GM23338 (cell line): ENCODE data around the gene NKAIN2. TPM values are rescaled to one million over a fixed set of nuclear protein-coding genes. Genes with fewer than 3 reads are reported as not detected.

Experiments
- ATAC-seq: fragments of 200-7000 bp; cut with Tn5 transposase; 3 replicates; pipeline ENCODE4 v1.9.1; 2020
- DNase-seq: peaks from one replicate; pipeline ENCODE4 v3.0.0-alpha.2; 2015; ENCODE audit warnings: low spot score
- H2AFZ ChIP-seq: fragments of 200-600 bp; sonication (generic); 2 replicates; pipeline ENCODE4 v1.8.0; 2016; ENCODE audit warnings: antibody characterized with exemption, mild to moderate bottlenecking, moderate library complexity
- H3F3A ChIP-seq: fragments of 200-600 bp; sonication (generic); replicated peaks from 2 replicates; pipeline ENCODE4 v1.8.0; 2017; ENCODE audit warnings: antibody characterized with exemption, mixed run types, low read depth
- H3K27ac ChIP-seq: fragments of 200-600 bp; sonication (generic); 2 replicates; pipeline ENCODE4 v1.6.1; 2016; ENCODE audit warnings: low read depth
- H3K27me3 ChIP-seq: fragments of 200-600 bp; sonication (generic); 2 replicates; pipeline ENCODE4 v1.8.0; 2016; ENCODE audit warnings: mild to moderate bottlenecking, mixed run types, moderate library complexity; ENCODE audit not compliant: insufficient read depth
- H3K36me3 ChIP-seq: fragments of 200-600 bp; sonication (generic); 2 replicates; pipeline ENCODE4 v1.8.0; 2016; ENCODE audit warnings: mild to moderate bottlenecking; ENCODE audit not compliant: insufficient read depth
- H3K4me1 ChIP-seq: fragments of 200-600 bp; sonication (generic); 2 replicates; pipeline ENCODE4 v1.8.0; 2016; ENCODE audit warnings: mild to moderate bottlenecking, moderate library complexity; ENCODE audit not compliant: insufficient read depth
- H3K4me2 ChIP-seq: fragments of 200-600 bp; sonication (generic); 2 replicates; pipeline ENCODE4 v1.7.1; 2017; ENCODE audit warnings: mixed run types
- H3K4me3 ChIP-seq: fragments of 200-600 bp; sonication (generic); 2 replicates; pipeline ENCODE4 v1.6.1; 2016; ENCODE audit warnings: mixed run types
- H3K79me2 ChIP-seq: fragments of 200-600 bp; sonication (generic); replicated peaks from 2 replicates; pipeline ENCODE4 v1.8.0; 2017; ENCODE audit warnings: mild to moderate bottlenecking; ENCODE audit not compliant: insufficient read depth
- H3K9me2 ChIP-seq: fragments of 200-600 bp; sonication (generic); 2 replicates; pipeline ENCODE4 v1.8.0; 2017; ENCODE audit not compliant: insufficient read depth
- H4K20me1 ChIP-seq: fragments of 200-600 bp; sonication (generic); replicated peaks from 2 replicates; pipeline ENCODE4 v1.8.0; 2017; ENCODE audit warnings: mild to moderate bottlenecking; ENCODE audit not compliant: insufficient read depth
- H3K27ac Mint-ChIP-seq: 2 replicates; pipeline ENCODE4 v1.8.0; 2020; ENCODE audit warnings: inconsistent platforms, mild to moderate bottlenecking, moderate library complexity, mixed read lengths
- H3K27me3 Mint-ChIP-seq: 3 replicates; pipeline ENCODE4 v1.8.0; 2022; ENCODE audit warnings: low read depth, mild to moderate bottlenecking, moderate library complexity, mixed read lengths, inconsistent platforms; ENCODE audit not compliant: insufficient read depth, poor library complexity
- H3K36me3 Mint-ChIP-seq: 3 replicates; pipeline ENCODE4 v1.8.0; 2021; ENCODE audit warnings: low read depth, mild to moderate bottlenecking, inconsistent platforms, moderate library complexity, mixed read lengths
- H3K4me1 Mint-ChIP-seq: 3 replicates; pipeline ENCODE4 v1.8.0; 2020; ENCODE audit warnings: mild to moderate bottlenecking, inconsistent platforms, mixed read lengths
- H3K4me3 Mint-ChIP-seq: 3 replicates; pipeline ENCODE4 v1.8.0; 2021; ENCODE audit warnings: moderate library complexity, mild to moderate bottlenecking, inconsistent platforms, mixed read lengths
- H3K9me3 Mint-ChIP-seq: 3 replicates; pipeline ENCODE4 v1.8.0; 2020; ENCODE audit warnings: moderate library complexity, mild to moderate bottlenecking, inconsistent platforms, mixed read lengths
- CREB1 ChIP-seq: fragments of 250-450 bp; sonication (Bioruptor Pico); IDR thresholded peaks from 2 replicates; pipeline ENCODE4 v1.5.0; 2020; ENCODE audit warnings: low read depth, mild to moderate bottlenecking, moderate library complexity
- EZH2 ChIP-seq: fragments of 200-600 bp; sonication (generic); IDR thresholded peaks from one replicate; pipeline ENCODE4 v1.8.0; 2017; ENCODE audit warnings: antibody characterized with exemption, mild to moderate bottlenecking, low read depth; ENCODE audit not compliant: unreplicated experiment
- EZH2phosphoT487 ChIP-seq: fragments of 200-600 bp; sonication (generic); IDR thresholded peaks from one replicate; pipeline ENCODE4 v1.8.1; 2018; ENCODE audit warnings: antibody characterized with exemption; ENCODE audit not compliant: unreplicated experiment
- JUNB ChIP-seq: IDR thresholded peaks from one replicate; pipeline ENCODE4 v1.6.1; 2016; ENCODE audit warnings: antibody characterized with exemption; ENCODE audit not compliant: unreplicated experiment
- NANOG ChIP-seq: IDR thresholded peaks from 2 replicates; pipeline ENCODE4 v1.6.1; 2016; ENCODE audit warnings: antibody characterized with exemption, borderline replicate concordance
- ZNF114 ChIP-seq: fragments of 250-450 bp; sonication (Bioruptor Pico); IDR thresholded peaks from 2 replicates; pipeline ENCODE4 v1.5.0; 2020; ENCODE audit warnings: mild to moderate bottlenecking, moderate library complexity
- ZNF331 ChIP-seq: fragments of 250-450 bp; sonication (Bioruptor Pico); IDR thresholded peaks from 2 replicates; pipeline ENCODE4 v1.5.0; 2020; ENCODE audit warnings: low read depth, mild to moderate bottlenecking, moderate library complexity
- ZNF462 ChIP-seq: fragments of 250-450 bp; sonication (Bioruptor Pico); IDR thresholded peaks from 2 replicates; pipeline ENCODE4 v1.5.0; 2020; ENCODE audit warnings: mild to moderate bottlenecking, moderate library complexity
- polyA plus RNA-seq: library from polyadenylated mRNA; unstranded; fragments of >200 nt; fragmentation: Nextera tagmentation; extraction: Ambion mirVana; gene quantifications from 2 replicates; pipeline ENCODE4 v1.2.1, GENCODE V29; 2016
- total RNA-seq: library from RNA; depleted of rRNA; stranded (reverse); fragments of >200 nt; shearing (Covaris generic); gene quantifications from 2 replicates; pipeline ENCODE4 v1.2.3, GENCODE V29; 2014
- TF ChIP-seq, protein P1 (sequence below): IDR thresholded peaks from one replicate; pipeline ENCODE4 v1.6.1; 2018; ENCODE audit warnings: antibody characterized with exemption; ENCODE audit not compliant: unreplicated experiment
- TF ChIP-seq, protein P2 (sequence below): IDR thresholded peaks from 2 replicates; pipeline ENCODE4 v1.6.1; 2016; ENCODE audit warnings: antibody characterized with exemption

NKAIN2 gene
- total and polyA plus RNA-seq, 2 experiments from 2014 or later = 0.39 to 1.1 TPM

- TF ChIP-seq ZNF462 (CRISPR knock-in tag) (no peak), CREB1 (no peak), ZNF114 (CRISPR knock-in tag) (no peak), ZNF331 (CRISPR knock-in tag) (no peak)
Observed at GRCh38 chr6:124064317-124065113, 260.9 kb downstream of the NKAIN2 start (continued).

GRCh38 chr6:124066269-124066668, 262.6 kb downstream of the NKAIN2 start:
- Mint-ChIP-seq H3K4me3 (no peak overlapping the region), H3K9me3 (no peaks in the 10 kb centered on the region), H3K4me1 (no peaks in the 10 kb centered on the region), H3K36me3 (no peaks in the 10 kb centered on the region), H3K27ac (no peak overlapping the region), H3K27me3 (no peaks in the 10 kb centered on the region)
- Histone ChIP-seq H4K20me1 (no peaks in the 10 kb centered on the region), H3K4me3 (no peak overlapping the region), H2AFZ (no peak overlapping the region), H3K79me2 (no peaks in the 10 kb centered on the region), H3F3A (no peaks in the 10 kb centered on the region), H3K9me2 (no peaks in the 10 kb centered on the region), H3K36me3 (no peaks in the 10 kb centered on the region), H3K27me3 (no peaks in the 10 kb centered on the region), H3K27ac (no peak overlapping the region), H3K4me2 (no peak overlapping the region), H3K4me1 (no peaks in the 10 kb centered on the region)
- no peak for DNase-seq
- no peak for ATAC-seq
- TF ChIP-seq JUNB (no peak), EZH2phosphoT487 (no peak), EZH2 (no peak), ZNF331 (CRISPR knock-in tag) (no peak), NANOG (no peak)
- TF ChIP-seq, protein P1, sequence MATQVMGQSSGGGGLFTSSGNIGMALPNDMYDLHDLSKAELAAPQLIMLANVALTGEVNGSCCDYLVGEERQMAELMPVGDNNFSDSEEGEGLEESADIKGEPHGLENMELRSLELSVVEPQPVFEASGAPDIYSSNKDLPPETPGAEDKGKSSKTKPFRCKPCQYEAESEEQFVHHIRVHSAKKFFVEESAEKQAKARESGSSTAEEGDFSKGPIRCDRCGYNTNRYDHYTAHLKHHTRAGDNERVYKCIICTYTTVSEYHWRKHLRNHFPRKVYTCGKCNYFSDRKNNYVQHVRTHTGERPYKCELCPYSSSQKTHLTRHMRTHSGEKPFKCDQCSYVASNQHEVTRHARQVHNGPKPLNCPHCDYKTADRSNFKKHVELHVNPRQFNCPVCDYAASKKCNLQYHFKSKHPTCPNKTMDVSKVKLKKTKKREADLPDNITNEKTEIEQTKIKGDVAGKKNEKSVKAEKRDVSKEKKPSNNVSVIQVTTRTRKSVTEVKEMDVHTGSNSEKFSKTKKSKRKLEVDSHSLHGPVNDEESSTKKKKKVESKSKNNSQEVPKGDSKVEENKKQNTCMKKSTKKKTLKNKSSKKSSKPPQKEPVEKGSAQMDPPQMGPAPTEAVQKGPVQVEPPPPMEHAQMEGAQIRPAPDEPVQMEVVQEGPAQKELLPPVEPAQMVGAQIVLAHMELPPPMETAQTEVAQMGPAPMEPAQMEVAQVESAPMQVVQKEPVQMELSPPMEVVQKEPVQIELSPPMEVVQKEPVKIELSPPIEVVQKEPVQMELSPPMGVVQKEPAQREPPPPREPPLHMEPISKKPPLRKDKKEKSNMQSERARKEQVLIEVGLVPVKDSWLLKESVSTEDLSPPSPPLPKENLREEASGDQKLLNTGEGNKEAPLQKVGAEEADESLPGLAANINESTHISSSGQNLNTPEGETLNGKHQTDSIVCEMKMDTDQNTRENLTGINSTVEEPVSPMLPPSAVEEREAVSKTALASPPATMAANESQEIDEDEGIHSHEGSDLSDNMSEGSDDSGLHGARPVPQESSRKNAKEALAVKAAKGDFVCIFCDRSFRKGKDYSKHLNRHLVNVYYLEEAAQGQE = no peak
- TF ChIP-seq, protein P2, sequence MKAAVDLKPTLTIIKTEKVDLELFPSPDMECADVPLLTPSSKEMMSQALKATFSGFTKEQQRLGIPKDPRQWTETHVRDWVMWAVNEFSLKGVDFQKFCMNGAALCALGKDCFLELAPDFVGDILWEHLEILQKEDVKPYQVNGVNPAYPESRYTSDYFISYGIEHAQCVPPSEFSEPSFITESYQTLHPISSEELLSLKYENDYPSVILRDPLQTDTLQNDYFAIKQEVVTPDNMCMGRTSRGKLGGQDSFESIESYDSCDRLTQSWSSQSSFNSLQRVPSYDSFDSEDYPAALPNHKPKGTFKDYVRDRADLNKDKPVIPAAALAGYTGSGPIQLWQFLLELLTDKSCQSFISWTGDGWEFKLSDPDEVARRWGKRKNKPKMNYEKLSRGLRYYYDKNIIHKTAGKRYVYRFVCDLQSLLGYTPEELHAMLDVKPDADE = no peak
